Measurements from ENCODE around the gene ACP6. TPM values are rescaled to one million over a fixed set of nuclear protein-coding genes. Genes with fewer than 3 reads are reported as not detected.

Gene ACP6
- total RNA-seq, 2 donors from 2014 or later = 13.2 to 24.7 TPM

- Histone ChIP-seq H3K36me3 (replicated peaks in 1 of 2; ENCODE audit: insufficient read depth in 1 of 2, low read depth in 2 of 2) (no peaks in the 10 kb centered on the region), H3K9me3 (no peaks in the 10 kb centered on the region), H3K4me3 (no peak overlapping the region), H3K4me1 (peaks cover 13% of the 10 kb centered on the region), H3K27me3 (no peaks in the 10 kb centered on the region), H3K27ac (peak overlapping the region in 1 of 4 donors; percentile 12)
- peak; percentile 58 for ATAC-seq
- WGBS, 2 donors = 65 to 80% methylated on average over 4 to 6 of the region's 6 CpGs
- TF ChIP-seq, protein P1, sequence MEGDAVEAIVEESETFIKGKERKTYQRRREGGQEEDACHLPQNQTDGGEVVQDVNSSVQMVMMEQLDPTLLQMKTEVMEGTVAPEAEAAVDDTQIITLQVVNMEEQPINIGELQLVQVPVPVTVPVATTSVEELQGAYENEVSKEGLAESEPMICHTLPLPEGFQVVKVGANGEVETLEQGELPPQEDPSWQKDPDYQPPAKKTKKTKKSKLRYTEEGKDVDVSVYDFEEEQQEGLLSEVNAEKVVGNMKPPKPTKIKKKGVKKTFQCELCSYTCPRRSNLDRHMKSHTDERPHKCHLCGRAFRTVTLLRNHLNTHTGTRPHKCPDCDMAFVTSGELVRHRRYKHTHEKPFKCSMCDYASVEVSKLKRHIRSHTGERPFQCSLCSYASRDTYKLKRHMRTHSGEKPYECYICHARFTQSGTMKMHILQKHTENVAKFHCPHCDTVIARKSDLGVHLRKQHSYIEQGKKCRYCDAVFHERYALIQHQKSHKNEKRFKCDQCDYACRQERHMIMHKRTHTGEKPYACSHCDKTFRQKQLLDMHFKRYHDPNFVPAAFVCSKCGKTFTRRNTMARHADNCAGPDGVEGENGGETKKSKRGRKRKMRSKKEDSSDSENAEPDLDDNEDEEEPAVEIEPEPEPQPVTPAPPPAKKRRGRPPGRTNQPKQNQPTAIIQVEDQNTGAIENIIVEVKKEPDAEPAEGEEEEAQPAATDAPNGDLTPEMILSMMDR (IDR thresholded peaks at IDR 0.05) = no peak
- no peak for TF ChIP-seq POLR2A (IDR thresholded peaks at IDR 0.05)
- DNase-seq = peak in 2 of 4 donors; percentile 47 to 87
- intact Hi-C loops (cut with DNase I) = no loop called here
These were observed 46.9 kb upstream of the ACP6 start for GRCh38 chr1:147717051-147717705.

GRCh38 chr1:147712605-147713004, 42.3 kb upstream of the ACP6 start:
- Histone ChIP-seq H3K9me3 (no peaks in the 10 kb centered on the region), H3K4me1 (no peaks in the 10 kb centered on the region), H3K4me3 (no peak overlapping the region), H3K27ac (no peak overlapping the region), H3K27me3 (no peaks in the 10 kb centered on the region), H3K36me3 (replicated peaks in 1 of 2; ENCODE audit: insufficient read depth in 1 of 2, low read depth in 2 of 2) (no peaks in the 10 kb centered on the region)
- no peak for TF ChIP-seq POLR2A (IDR thresholded peaks at IDR 0.05)
- TF ChIP-seq, protein P1 (IDR thresholded peaks at IDR 0.05) = no peak
- DNase-seq = no peak
- ATAC-seq = no peak
- intact Hi-C loops (cut with DNase I) = no loop called here

GRCh38 chr1:147700042-147701006, 30.0 kb upstream of the ACP6 start:
- WGBS, 2 donors = 40 to 41% methylated on average over 9 to 10 of the region's 10 CpGs
- peak overlapping the region; percentile 63 to 85 (median 68) for H3K27ac ChIP-seq
- H3K27me3 ChIP-seq = no peaks in the 10 kb centered on the region
- peaks cover 9% of the 10 kb centered on the region for H3K4me1 ChIP-seq
- intact Hi-C loops (cut with DNase I) = no loop called here
- DNase-seq = peak; percentile 74 to 83 (median 81)
- H3K36me3 ChIP-seq (replicated peaks in 1 of 2; ENCODE audit: insufficient read depth in 1 of 2, low read depth in 2 of 2) = no peaks in the 10 kb centered on the region
- ATAC-seq = peak; percentile 88
- TF ChIP-seq POLR2A (IDR thresholded peaks at IDR 0.05) = no peak
- TF ChIP-seq, protein P1 (IDR thresholded peaks at IDR 0.05) = peak; percentile 63 to 91 (median 83)
- no peak overlapping the region for H3K4me3 ChIP-seq
- H3K9me3 ChIP-seq = no peaks in the 10 kb centered on the region

GRCh38 chr1:147699686-147700041, 29.3 kb upstream of the ACP6 start:
- TF ChIP-seq, protein P1 (IDR thresholded peaks at IDR 0.05) = no peak
- no peak for TF ChIP-seq POLR2A (IDR thresholded peaks at IDR 0.05)
- Histone ChIP-seq H3K27ac (peak overlapping the region in 3 of 4 donors; percentile 67 to 85 (median 70)), H3K4me1 (peaks cover 9% of the 10 kb centered on the region), H3K27me3 (no peaks in the 10 kb centered on the region), H3K9me3 (no peaks in the 10 kb centered on the region), H3K4me3 (no peak overlapping the region), H3K36me3 (replicated peaks in 1 of 2; ENCODE audit: insufficient read depth in 1 of 2, low read depth in 2 of 2) (no peaks in the 10 kb centered on the region)
- DNase-seq (no peak), ATAC-seq (no peak)
- 30 to 33% methylated on average over 3 of the region's 3 CpGs for WGBS, 2 donors
- intact Hi-C loops (cut with DNase I) = no loop called here

All from body of pancreas (tissue), 4 donors.